Measurements from ENCODE around the gene EIF3J.

The EIF3J gene

GRCh38 chr15:44535092-44535491, 1.9 kb upstream of the EIF3J start:
- H3K4me2 ChIP-seq (ENCODE audit: low read length) = no peak overlapping the region
- H3K27me3 ChIP-seq (ENCODE audit: low read depth, low read length) = no peaks in the 10 kb centered on the region
- no peak overlapping the region for H3K9ac ChIP-seq (ENCODE audit: low read length)
- H3K36me3 ChIP-seq (replicated peaks; ENCODE audit: low read depth, low read length) = peaks cover 5% of the 10 kb centered on the region
- no peaks in the 10 kb centered on the region for H4K20me1 ChIP-seq (ENCODE audit: insufficient read depth, low read length)
- TF ChIP-seq, protein P1, sequence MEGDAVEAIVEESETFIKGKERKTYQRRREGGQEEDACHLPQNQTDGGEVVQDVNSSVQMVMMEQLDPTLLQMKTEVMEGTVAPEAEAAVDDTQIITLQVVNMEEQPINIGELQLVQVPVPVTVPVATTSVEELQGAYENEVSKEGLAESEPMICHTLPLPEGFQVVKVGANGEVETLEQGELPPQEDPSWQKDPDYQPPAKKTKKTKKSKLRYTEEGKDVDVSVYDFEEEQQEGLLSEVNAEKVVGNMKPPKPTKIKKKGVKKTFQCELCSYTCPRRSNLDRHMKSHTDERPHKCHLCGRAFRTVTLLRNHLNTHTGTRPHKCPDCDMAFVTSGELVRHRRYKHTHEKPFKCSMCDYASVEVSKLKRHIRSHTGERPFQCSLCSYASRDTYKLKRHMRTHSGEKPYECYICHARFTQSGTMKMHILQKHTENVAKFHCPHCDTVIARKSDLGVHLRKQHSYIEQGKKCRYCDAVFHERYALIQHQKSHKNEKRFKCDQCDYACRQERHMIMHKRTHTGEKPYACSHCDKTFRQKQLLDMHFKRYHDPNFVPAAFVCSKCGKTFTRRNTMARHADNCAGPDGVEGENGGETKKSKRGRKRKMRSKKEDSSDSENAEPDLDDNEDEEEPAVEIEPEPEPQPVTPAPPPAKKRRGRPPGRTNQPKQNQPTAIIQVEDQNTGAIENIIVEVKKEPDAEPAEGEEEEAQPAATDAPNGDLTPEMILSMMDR (IDR thresholded peaks at IDR 0.05; ENCODE audit: low read depth, low read length) = no peak
- no peak for TF ChIP-seq EZH2phosphoT487 (IDR thresholded peaks at IDR 0.05; ENCODE audit: low read depth)
- H3K79me2 ChIP-seq (ENCODE audit: low read length) = peaks cover 29% of the 10 kb centered on the region
- H3K4me1 ChIP-seq (ENCODE audit: low read length) = peaks cover 10% of the 10 kb centered on the region
- H3K27ac ChIP-seq (ENCODE audit: low read length) = no peak overlapping the region
- no peak overlapping the region for H2AFZ ChIP-seq (ENCODE audit: low read depth, low read length)
- H3K9me3 ChIP-seq (ENCODE audit: insufficient read depth, low read length) = no peaks in the 10 kb centered on the region
- no peak overlapping the region for H3K4me3 ChIP-seq (ENCODE audit: low read length)

DNA sequence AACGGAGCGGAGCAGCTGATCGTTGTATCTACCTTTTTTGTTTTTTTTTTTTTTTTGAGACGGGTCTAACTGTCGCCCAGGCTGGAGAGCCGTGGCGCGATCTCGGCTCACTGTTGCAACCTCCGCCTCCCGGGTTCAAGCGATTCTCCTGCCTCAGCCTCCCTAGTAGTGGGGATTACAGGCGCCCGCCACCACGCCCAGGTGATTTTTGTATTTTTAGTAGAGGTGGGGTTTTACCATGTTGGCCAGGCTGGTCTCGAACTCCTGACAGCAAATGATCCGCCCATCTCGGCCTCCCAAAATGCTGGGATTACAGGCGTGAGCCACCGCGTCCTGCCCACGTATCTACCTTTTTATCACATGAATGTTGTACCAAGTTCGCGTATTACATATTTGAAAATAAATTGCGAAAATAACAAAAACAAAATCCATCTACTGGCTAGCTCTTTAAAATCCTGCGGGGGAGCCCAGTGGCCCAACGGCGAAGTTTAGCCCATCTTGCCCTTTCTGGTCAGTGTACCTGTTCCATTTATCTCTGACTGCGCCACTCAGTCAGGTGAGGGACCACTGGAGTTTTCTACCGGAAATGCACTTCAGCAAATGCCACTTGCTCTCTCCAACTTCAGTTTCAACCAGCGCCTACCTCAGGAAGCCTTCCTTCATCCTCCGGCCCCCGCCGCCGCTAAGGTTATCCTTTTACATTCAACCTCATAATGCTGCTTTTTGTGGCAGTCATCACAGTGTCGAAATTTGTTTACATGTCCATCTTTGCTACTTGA, 1.2 kb upstream of the EIF3J start:
- peak overlapping the region; percentile 84; the same call in 1 of the 2 replicates for H2AFZ ChIP-seq (ENCODE audit: low read depth, low read length)
- no peak for TF ChIP-seq EZH2phosphoT487 (IDR thresholded peaks at IDR 0.05; ENCODE audit: low read depth)
- TF ChIP-seq, protein P1 (IDR thresholded peaks at IDR 0.05; ENCODE audit: low read depth, low read length) = no peak

GRCh38 chr15:44536302-44536961, 515 bp upstream of the EIF3J start:
- Histone ChIP-seq H3K79me2 (ENCODE audit: low read length) (peaks cover 42% of the 10 kb centered on the region), H3K4me3 (ENCODE audit: low read length) (peak overlapping the region; percentile 89)
- TF ChIP-seq, protein P1 (IDR thresholded peaks at IDR 0.05; ENCODE audit: low read depth, low read length) = peak; percentile 33; the same call in 1 of the 2 replicates
- TF ChIP-seq EZH2phosphoT487 (IDR thresholded peaks at IDR 0.05; ENCODE audit: low read depth) = no peak

More for the DNA sequence above, 1.2 kb upstream of the EIF3J start:
- Histone ChIP-seq H3K9me3 (ENCODE audit: insufficient read depth, low read length) (no peaks in the 10 kb centered on the region), H3K79me2 (ENCODE audit: low read length) (peaks cover 35% of the 10 kb centered on the region), H3K27ac (ENCODE audit: low read length) (peak overlapping the region; percentile 51; the same call in 1 of the 2 replicates), H4K20me1 (ENCODE audit: insufficient read depth, low read length) (0 out of 2 replicates have a peak, but pooled peaks cover 2% of the 10 kb centered on the region), H3K4me1 (ENCODE audit: low read length) (peaks cover 10% of the 10 kb centered on the region), H3K4me3 (ENCODE audit: low read length) (peak overlapping the region; percentile 89), H3K27me3 (ENCODE audit: low read depth, low read length) (no peaks in the 10 kb centered on the region), H3K4me2 (ENCODE audit: low read length) (peak overlapping the region; percentile 76), H3K9ac (ENCODE audit: low read length) (peak overlapping the region; percentile 81), H3K36me3 (replicated peaks; ENCODE audit: low read depth, low read length) (peaks cover 8% of the 10 kb centered on the region)

DNA sequence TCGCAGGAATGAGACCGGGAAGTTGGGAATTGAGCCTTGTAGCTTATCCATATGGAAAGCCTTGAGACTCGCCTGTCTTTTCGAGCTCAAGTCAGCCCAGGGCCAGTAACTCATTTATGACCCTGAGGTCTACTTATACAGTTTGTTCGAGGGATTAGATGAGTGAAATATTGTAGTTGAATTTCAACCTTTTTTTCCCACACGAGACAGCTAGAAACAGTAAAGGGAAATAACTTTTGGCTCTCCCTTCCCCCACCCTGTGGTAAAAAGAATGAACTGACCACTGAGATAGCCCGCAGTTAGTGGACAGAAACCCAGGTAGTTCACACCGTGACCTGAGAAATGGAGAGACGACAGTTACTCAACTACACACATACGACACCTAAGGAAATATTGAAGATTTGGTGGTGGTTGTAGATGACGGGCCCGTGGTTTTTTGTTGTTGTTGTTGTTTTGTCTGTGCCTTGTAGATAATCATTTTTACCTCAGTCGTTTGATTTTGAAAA, 841 bp downstream of the EIF3J start:
- peaks cover 27% of the 10 kb centered on the region for H3K36me3 ChIP-seq (replicated peaks; ENCODE audit: low read depth, low read length)
- H4K20me1 ChIP-seq (ENCODE audit: insufficient read depth, low read length) = 0 out of 2 replicates have a peak, but pooled peaks cover 9% of the 10 kb centered on the region
- H3K9ac ChIP-seq (ENCODE audit: low read length) = peak overlapping the region; percentile 83
- no peaks in the 10 kb centered on the region for H3K27me3 ChIP-seq (ENCODE audit: low read depth, low read length)
- H3K4me3 ChIP-seq (ENCODE audit: low read length) = peak overlapping the region; percentile 94
- H3K79me2 ChIP-seq (ENCODE audit: low read length) = peaks cover 56% of the 10 kb centered on the region
- peak overlapping the region; percentile 81 for H3K4me2 ChIP-seq (ENCODE audit: low read length)
- peaks cover 10% of the 10 kb centered on the region for H3K4me1 ChIP-seq (ENCODE audit: low read length)
- TF ChIP-seq, protein P1 (IDR thresholded peaks at IDR 0.05; ENCODE audit: low read depth, low read length) = no peak
- TF ChIP-seq EZH2phosphoT487 (IDR thresholded peaks at IDR 0.05; ENCODE audit: low read depth) = no peak
- peak overlapping the region; percentile 69 for H3K27ac ChIP-seq (ENCODE audit: low read length)
- no peak overlapping the region for H2AFZ ChIP-seq (ENCODE audit: low read depth, low read length)
- H3K9me3 ChIP-seq (ENCODE audit: insufficient read depth, low read length) = no peaks in the 10 kb centered on the region

More at GRCh38 chr15:44536302-44536961, 515 bp upstream of the EIF3J start:
- H3K4me1 ChIP-seq (ENCODE audit: low read length) = peaks cover 10% of the 10 kb centered on the region
- peak overlapping the region; percentile 84; the same call in 1 of the 2 replicates for H2AFZ ChIP-seq (ENCODE audit: low read depth, low read length)
- peak overlapping the region; percentile 76 for H3K4me2 ChIP-seq (ENCODE audit: low read length)
- 0 out of 2 replicates have a peak, but pooled peaks cover 9% of the 10 kb centered on the region for H4K20me1 ChIP-seq (ENCODE audit: insufficient read depth, low read length)
- no peaks in the 10 kb centered on the region for H3K27me3 ChIP-seq (ENCODE audit: low read depth, low read length)
- peak overlapping the region; percentile 51 for H3K27ac ChIP-seq (ENCODE audit: low read length)
- no peaks in the 10 kb centered on the region for H3K9me3 ChIP-seq (ENCODE audit: insufficient read depth, low read length)
- H3K9ac ChIP-seq (ENCODE audit: low read length) = peak overlapping the region; percentile 81
- peaks cover 15% of the 10 kb centered on the region for H3K36me3 ChIP-seq (replicated peaks; ENCODE audit: low read depth, low read length)
